Activated naive CD8-positive, alpha-beta T cell treated with anti-CD3 and anti-CD28 coated beads, Interleukin-2, amount 10 ng/mL, durations not matched to agents 7 days and 5 days (primary cell): Measurements from ENCODE around the gene APOH. TPM values are rescaled to one million over a fixed set of nuclear protein-coding genes. Genes with fewer than 3 reads are reported as not detected.

Source experiments
- ATAC-seq: fragments of 150-1000 bp; cut with Tn5 transposase; one replicate; pipeline ENCODE4 v1.10.0; 2021; ENCODE audit warnings: low read depth, moderate library complexity
- POLR2A ChIA-PET: fragments of 350-600 bp; sonication (Branson Sonifier 250); formaldehyde crosslinking; loops from one replicate; lab custom pipeline; 2021; ENCODE audit warnings: antibody characterized with exemption; lab: Charles Lee
- DNase-seq: peaks from one replicate; pipeline ENCODE4 v3.0.0; 2021
- H3K27ac Mint-ChIP-seq: one replicate; pipeline ENCODE4 v1.8.0; 2022; ENCODE audit warnings: mild to moderate bottlenecking, mixed read lengths
- H3K27me3 Mint-ChIP-seq: one replicate; pipeline ENCODE4 v1.8.0; 2022; ENCODE audit warnings: mild to moderate bottlenecking, moderate library complexity, mixed read lengths
- H3K36me3 Mint-ChIP-seq: one replicate; pipeline ENCODE4 v1.8.0; 2021; ENCODE audit warnings: mild to moderate bottlenecking, mixed read lengths
- H3K4me1 Mint-ChIP-seq: one replicate; pipeline ENCODE4 v1.8.0; 2021; ENCODE audit warnings: mixed read lengths
- H3K4me3 Mint-ChIP-seq: one replicate; pipeline ENCODE4 v1.8.0; 2022; ENCODE audit warnings: mild to moderate bottlenecking, moderate library complexity, mixed read lengths
- H3K9me3 Mint-ChIP-seq: one replicate; pipeline ENCODE4 v1.8.0; 2021; ENCODE audit warnings: mixed read lengths
- total RNA-seq, 2 experiments: library from RNA; stranded (reverse); gene quantifications; one replicate each; pipeline ENCODE4 v1.2.3, GENCODE V29; 2021

The APOH gene
- not detected for total RNA-seq

- H3K4me1 Mint-ChIP-seq, result no peaks in the 10 kb centered on the region
- H3K9me3 Mint-ChIP-seq, result no peaks in the 10 kb centered on the region
- POLR2A ChIA-PET, result no interaction called here
- peaks cover 9% of the 10 kb centered on the region for H3K27me3 Mint-ChIP-seq
- no peak within 1 kb of the TSS for H3K4me3 Mint-ChIP-seq
- ATAC-seq (no peak), DNase-seq (no peak)
- H3K36me3 Mint-ChIP-seq, result no peaks in the 10 kb centered on the region
- no peak within 1 kb of the TSS for H3K27ac Mint-ChIP-seq
These were observed at the start of gene APOH for GRCh38 chr17:66228887-66229782. APOH (minus strand) TSS chr17:66229415; CDS start chr17:66229379, 36 bp downstream.

GRCh38 chr17:66277191-66277590 is 48.0 kb upstream of the APOH start:
- ATAC-seq, result no peak
- peaks cover 2% of the 10 kb centered on the region for H3K4me1 Mint-ChIP-seq
- no peak overlapping the region for H3K27ac Mint-ChIP-seq
- no peak for DNase-seq
- H3K27me3 Mint-ChIP-seq, result no peaks in the 10 kb centered on the region
- no peaks in the 10 kb centered on the region for H3K36me3 Mint-ChIP-seq
- H3K4me3 Mint-ChIP-seq, result no peak overlapping the region
- POLR2A ChIA-PET, result no interaction called here
- no peaks in the 10 kb centered on the region for H3K9me3 Mint-ChIP-seq

DNA sequence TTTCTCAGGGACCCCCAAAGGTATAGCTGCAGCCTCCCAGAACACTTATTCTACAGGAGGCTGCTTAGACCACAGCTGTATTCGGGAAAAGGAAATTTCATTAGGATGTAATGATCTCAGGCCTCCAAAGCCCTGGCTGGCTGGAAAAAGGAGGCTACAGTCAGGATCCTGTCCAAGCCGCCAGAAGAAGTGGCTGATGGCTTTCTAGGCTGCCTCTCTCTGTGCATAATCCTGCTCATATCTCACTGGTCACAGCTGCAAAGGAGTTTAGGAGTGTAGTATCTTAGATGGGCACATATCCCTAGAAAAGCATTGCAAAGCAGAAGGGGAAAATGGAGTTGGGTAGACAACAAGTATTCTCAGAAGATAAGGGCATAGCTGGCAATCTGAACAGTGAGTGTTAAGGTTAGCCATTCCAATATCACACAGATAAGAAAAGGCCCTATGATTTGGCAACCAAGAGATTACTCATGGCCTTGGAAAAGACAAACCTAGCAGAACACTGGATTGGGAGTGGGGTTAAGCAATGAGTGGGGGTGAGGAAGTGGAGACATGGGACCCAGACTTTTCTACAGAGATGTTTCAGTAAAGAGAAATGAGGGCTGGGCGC is 47.2 kb upstream of the APOH start:
- POLR2A ChIA-PET, result no interaction called here
- peaks cover 2% of the 10 kb centered on the region for H3K4me1 Mint-ChIP-seq
- DNase-seq (no peak), ATAC-seq (no peak)
- H3K36me3 Mint-ChIP-seq, result no peaks in the 10 kb centered on the region
- no peak overlapping the region for H3K27ac Mint-ChIP-seq
- no peak overlapping the region for H3K4me3 Mint-ChIP-seq
- no peaks in the 10 kb centered on the region for H3K9me3 Mint-ChIP-seq
- no peaks in the 10 kb centered on the region for H3K27me3 Mint-ChIP-seq

- ATAC-seq (no peak), DNase-seq (no peak)
- H3K4me1 Mint-ChIP-seq, result peaks cover 2% of the 10 kb centered on the region
- H3K27ac Mint-ChIP-seq, result no peak overlapping the region
- H3K9me3 Mint-ChIP-seq, result no peaks in the 10 kb centered on the region
- H3K36me3 Mint-ChIP-seq, result no peaks in the 10 kb centered on the region
- POLR2A ChIA-PET, result no interaction called here
- no peak overlapping the region for H3K4me3 Mint-ChIP-seq
- H3K27me3 Mint-ChIP-seq, result peaks cover 3% of the 10 kb centered on the region
These were observed 46.4 kb upstream of the APOH start for GRCh38 chr17:66275651-66276050.

DNA sequence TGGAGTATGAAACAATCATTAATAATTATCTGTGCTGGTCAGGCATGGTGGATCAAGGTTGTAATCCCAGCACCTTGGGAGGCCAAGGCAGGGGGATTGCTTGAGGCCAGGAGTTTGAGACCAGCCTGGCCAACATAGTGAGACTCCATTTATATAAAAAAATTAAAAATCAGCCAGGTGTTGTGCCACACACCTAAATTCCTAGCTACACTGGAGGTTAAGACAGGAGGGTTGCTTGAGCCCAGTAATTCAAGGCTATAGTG is 44.3 kb upstream of the APOH start:
- DNase-seq (no peak), ATAC-seq (no peak)
- Mint-ChIP-seq H3K36me3 (no peaks in the 10 kb centered on the region), H3K27ac (no peak overlapping the region), H3K4me3 (no peak overlapping the region), H3K27me3 (peaks cover 3% of the 10 kb centered on the region), H3K9me3 (no peaks in the 10 kb centered on the region), H3K4me1 (peaks cover 2% of the 10 kb centered on the region)
- POLR2A ChIA-PET, result no interaction called here

DNA sequence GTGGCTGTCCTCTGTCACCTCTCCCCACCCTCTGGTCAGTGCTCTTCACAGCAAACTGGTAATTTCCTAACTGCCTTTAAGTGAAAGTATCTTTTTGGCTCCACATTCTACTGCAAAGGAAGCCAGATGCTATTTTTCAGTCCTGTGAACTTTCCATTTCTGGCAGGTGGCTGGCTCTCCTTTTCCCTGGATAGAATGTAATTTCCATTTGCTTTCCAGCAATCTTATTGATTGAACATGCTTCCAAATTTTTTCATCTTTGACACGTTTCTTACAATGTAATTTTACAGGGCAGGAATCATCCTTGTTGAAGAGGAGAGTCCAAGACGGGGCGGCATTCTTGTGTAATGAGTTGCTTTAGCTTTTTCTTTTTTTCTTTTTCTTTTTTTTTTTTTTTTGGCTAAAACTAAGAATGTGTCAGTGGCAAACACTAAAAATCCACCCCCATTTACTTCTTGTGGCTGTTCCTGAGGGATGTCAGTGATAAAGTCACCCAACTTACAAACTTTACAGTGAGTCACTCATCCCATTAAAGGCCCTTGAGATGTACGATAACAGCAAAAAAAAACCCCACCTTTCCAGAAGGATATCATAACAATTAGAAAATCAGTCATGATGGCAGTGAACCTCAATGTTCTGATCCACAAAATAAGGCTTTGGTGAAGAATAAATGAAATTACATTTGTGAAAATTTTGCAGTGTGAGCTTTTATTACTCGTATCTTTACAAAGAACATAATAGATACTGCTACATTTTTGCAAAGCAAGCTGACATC is 43.8 kb upstream of the APOH start:
- Mint-ChIP-seq H3K27ac (no peak overlapping the region), H3K9me3 (no peaks in the 10 kb centered on the region), H3K4me3 (no peak overlapping the region), H3K36me3 (no peaks in the 10 kb centered on the region), H3K4me1 (peaks cover 2% of the 10 kb centered on the region), H3K27me3 (peaks cover 3% of the 10 kb centered on the region)
- ATAC-seq (no peak), DNase-seq (no peak)
- POLR2A ChIA-PET, result no interaction called here

DNA sequence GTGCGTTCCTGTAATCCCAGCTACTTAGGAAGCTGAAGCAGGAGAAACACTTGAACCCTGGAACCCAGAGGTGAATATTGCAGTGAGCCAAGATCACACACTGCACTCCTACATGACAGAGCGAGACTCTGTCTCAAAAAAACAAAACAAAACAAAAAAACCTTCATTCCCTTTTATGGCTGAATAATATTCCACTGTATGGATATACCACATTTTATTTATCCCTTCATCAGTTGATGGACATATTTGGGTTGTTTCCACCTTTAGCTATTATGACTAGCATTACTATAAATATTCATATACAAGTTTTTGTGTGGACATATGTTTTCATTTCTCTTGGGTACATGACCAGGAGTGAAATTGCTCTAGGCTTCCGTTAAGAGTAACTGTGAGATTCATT is 42.3 kb upstream of the APOH start:
- H3K27ac Mint-ChIP-seq, result no peak overlapping the region
- no peak for DNase-seq
- no peaks in the 10 kb centered on the region for H3K9me3 Mint-ChIP-seq
- peaks cover 3% of the 10 kb centered on the region for H3K27me3 Mint-ChIP-seq
- H3K4me3 Mint-ChIP-seq, result no peak overlapping the region
- POLR2A ChIA-PET, result no interaction called here
- ATAC-seq, result no peak
- peaks cover 2% of the 10 kb centered on the region for H3K4me1 Mint-ChIP-seq
- H3K36me3 Mint-ChIP-seq, result no peaks in the 10 kb centered on the region

DNA sequence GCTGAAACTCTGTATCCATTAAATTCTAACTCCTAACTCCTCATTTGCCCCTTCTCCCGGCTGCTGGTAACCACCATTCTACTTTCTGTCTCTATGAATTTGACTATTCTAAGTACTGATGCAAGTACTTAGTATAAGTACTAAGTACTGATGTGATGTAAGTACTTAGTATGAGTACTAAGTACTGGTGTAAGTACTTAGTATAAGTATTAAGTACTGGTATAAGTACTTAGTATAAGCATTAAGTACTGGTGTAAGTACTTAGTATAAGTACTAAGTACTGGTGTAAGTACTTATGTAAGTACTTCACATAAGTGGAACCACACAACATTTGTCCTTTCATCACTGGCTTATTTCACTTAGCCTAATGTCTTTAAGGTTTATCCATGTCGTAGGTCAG is 40.9 kb upstream of the APOH start:
- ATAC-seq, result no peak
- peaks cover 3% of the 10 kb centered on the region for H3K27me3 Mint-ChIP-seq
- no peak overlapping the region for H3K27ac Mint-ChIP-seq

GRCh38 chr17:66268247-66268927 is 39.2 kb upstream of the APOH start:
- Mint-ChIP-seq H3K9me3 (peaks cover 4% of the 10 kb centered on the region), H3K27ac (no peak overlapping the region), H3K4me1 (peaks cover 4% of the 10 kb centered on the region), H3K27me3 (peaks cover 5% of the 10 kb centered on the region), H3K4me3 (no peak overlapping the region), H3K36me3 (peaks cover 2% of the 10 kb centered on the region)
- DNase-seq, result no peak
- POLR2A ChIA-PET, result no interaction called here
- no peak for ATAC-seq

More for the DNA sequence above, 40.9 kb upstream of the APOH start:
- POLR2A ChIA-PET, result no interaction called here
- no peak for DNase-seq
- H3K4me3 Mint-ChIP-seq, result no peak overlapping the region
- no peaks in the 10 kb centered on the region for H3K9me3 Mint-ChIP-seq
- no peaks in the 10 kb centered on the region for H3K36me3 Mint-ChIP-seq
- no peaks in the 10 kb centered on the region for H3K4me1 Mint-ChIP-seq

- Mint-ChIP-seq H3K27me3 (peaks cover 2% of the 10 kb centered on the region), H3K36me3 (peaks cover 2% of the 10 kb centered on the region), H3K4me1 (peaks cover 10% of the 10 kb centered on the region), H3K4me3 (no peak overlapping the region), H3K9me3 (peaks cover 4% of the 10 kb centered on the region), H3K27ac (no peak overlapping the region)
- DNase-seq, result no peak
- POLR2A ChIA-PET, result no interaction called here
- ATAC-seq, result no peak
These were observed 35.5 kb upstream of the APOH start for GRCh38 chr17:66264696-66265095.

- POLR2A ChIA-PET, result no interaction called here
- H3K36me3 Mint-ChIP-seq, result peaks cover 2% of the 10 kb centered on the region
- no peak overlapping the region for H3K27ac Mint-ChIP-seq
- peaks cover 10% of the 10 kb centered on the region for H3K4me1 Mint-ChIP-seq
- H3K9me3 Mint-ChIP-seq, result peaks cover 4% of the 10 kb centered on the region
- no peak for DNase-seq
- H3K4me3 Mint-ChIP-seq, result no peak overlapping the region
- H3K27me3 Mint-ChIP-seq, result peaks cover 2% of the 10 kb centered on the region
- no peak for ATAC-seq
These were observed 33.6 kb upstream of the APOH start for GRCh38 chr17:66262767-66263166.

DNA sequence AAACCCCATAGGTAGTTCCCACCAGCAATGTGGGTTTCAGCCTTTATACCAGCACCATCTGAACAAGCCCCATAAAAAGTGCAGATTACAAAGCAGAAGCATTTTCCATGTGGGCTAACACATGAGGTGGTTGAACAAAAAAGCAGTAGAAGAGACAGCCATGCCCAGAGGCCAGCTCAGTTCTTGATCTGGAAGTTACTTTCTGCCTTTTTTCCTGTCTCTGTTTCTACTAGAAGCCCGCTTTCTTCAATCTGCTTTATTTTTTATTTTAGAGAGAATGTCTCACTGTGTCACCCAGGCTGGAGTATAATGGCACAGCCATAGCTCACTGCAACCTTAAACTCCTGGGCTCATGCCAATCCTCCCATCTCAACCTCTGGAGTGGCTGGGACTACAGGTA is 31.5 kb upstream of the APOH start:
- Mint-ChIP-seq H3K9me3 (peaks cover 4% of the 10 kb centered on the region), H3K27me3 (peaks cover 2% of the 10 kb centered on the region), H3K4me3 (no peak overlapping the region), H3K4me1 (peaks cover 14% of the 10 kb centered on the region), H3K27ac (no peak overlapping the region), H3K36me3 (peaks cover 2% of the 10 kb centered on the region)
- POLR2A ChIA-PET, result no interaction called here
- ATAC-seq (no peak), DNase-seq (no peak)

DNA sequence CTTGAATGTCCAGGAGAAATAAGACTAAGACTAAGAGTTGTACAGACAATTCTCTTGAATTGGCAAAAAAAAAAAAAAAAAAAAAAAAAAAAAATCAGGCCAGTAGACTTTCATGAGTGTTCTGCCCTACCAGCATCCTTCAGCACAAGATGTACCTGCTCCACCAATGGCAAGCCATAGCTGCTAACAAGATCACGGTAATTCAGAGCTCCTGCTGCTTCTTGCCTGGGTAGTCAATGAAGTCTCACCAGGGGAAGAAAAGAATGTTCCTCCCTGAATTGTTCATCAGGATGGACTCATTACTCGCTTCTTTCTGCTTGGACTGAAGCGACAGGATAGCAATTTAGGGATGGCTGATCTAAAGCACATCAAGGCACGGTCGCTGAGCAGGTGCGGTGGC is 31.1 kb upstream of the APOH start:
- Mint-ChIP-seq H3K36me3 (peaks cover 2% of the 10 kb centered on the region), H3K27ac (no peak overlapping the region), H3K9me3 (peaks cover 4% of the 10 kb centered on the region), H3K27me3 (peaks cover 2% of the 10 kb centered on the region), H3K4me1 (peaks cover 18% of the 10 kb centered on the region), H3K4me3 (no peak overlapping the region)
- no peak for DNase-seq
- ATAC-seq, result no peak
- POLR2A ChIA-PET, result no interaction called here
